Smooth muscle cell (in vitro differentiated cells): ENCODE measurements around the gene ITPR1. TPM values are rescaled to one million over a fixed set of nuclear protein-coding genes. Genes with fewer than 3 reads are reported as not detected.
"Not testable (repeated sequence)": the region's sequence is repeated elsewhere in the genome, so short reads cannot be mapped to it uniquely, and the experiment has no call there.

Experiments used
- DNase-seq: peaks from one replicate; lab custom pipeline; 2025; ENCODE audit not compliant: unreplicated experiment; lab: John Stamatoyannopoulos, UW
- H2AFZ ChIP-seq: fragments of 200-600 bp; sonication (generic); 2 replicates; pipeline ENCODE4 v1.6.0; 2016; ENCODE audit warnings: antibody characterized with exemption, low read depth, mild to moderate bottlenecking
- H3F3A ChIP-seq: fragments of 200-600 bp; sonication (generic); 2 replicates; pipeline ENCODE4 v1.6.0; 2017; ENCODE audit warnings: antibody characterized with exemption, low read depth
- H3K27ac ChIP-seq: fragments of 200-600 bp; sonication (generic); 2 replicates; pipeline ENCODE4 v1.5.1; 2016; ENCODE audit warnings: low read depth, mild to moderate bottlenecking
- H3K27me3 ChIP-seq: fragments of 200-600 bp; sonication (generic); 2 replicates; pipeline ENCODE4 v1.6.1; 2016; ENCODE audit warnings: low read depth, mild to moderate bottlenecking
- H3K36me3 ChIP-seq: fragments of 200-600 bp; sonication (generic); 2 replicates; pipeline ENCODE4 v1.5.1; 2016; ENCODE audit warnings: low read depth
- H3K4me1 ChIP-seq: fragments of 200-600 bp; sonication (generic); 2 replicates; pipeline ENCODE4 v1.5.1; 2016; ENCODE audit warnings: low read depth
- H3K4me2 ChIP-seq: fragments of 200-600 bp; sonication (generic); 2 replicates; pipeline ENCODE4 v1.6.0; 2016; ENCODE audit warnings: mild to moderate bottlenecking
- H3K4me3 ChIP-seq: fragments of 200-600 bp; sonication (generic); 2 replicates; pipeline ENCODE4 v1.5.1; 2016; ENCODE audit warnings: mild to moderate bottlenecking
- H3K79me2 ChIP-seq: fragments of 200-600 bp; sonication (generic); 2 replicates; pipeline ENCODE4 v1.6.0; 2016; ENCODE audit warnings: low read depth, mild to moderate bottlenecking
- H3K9ac ChIP-seq: fragments of 200-600 bp; sonication (generic); 2 replicates; pipeline ENCODE4 v1.6.0; 2016; ENCODE audit warnings: low read depth
- H3K9me3 ChIP-seq: fragments of 200-600 bp; sonication (generic); replicated peaks from 2 replicates; pipeline ENCODE4 v1.5.1; 2016; ENCODE audit warnings: low read depth
- H4K20me1 ChIP-seq: fragments of 200-600 bp; sonication (generic); 2 replicates; pipeline ENCODE4 v1.6.0; 2016; ENCODE audit warnings: low read depth
- WGBS: methylation state at CpG from one replicate; pipeline ENCODE4 v1.1.7; 2016; ENCODE audit warnings: low lambda C conversion rate; 5-methylcytosine and 5-hydroxymethylcytosine counted together
- polyA plus RNA-seq: library from polyadenylated mRNA; unstranded; fragments of >200 nt; fragmentation: Nextera tagmentation; extraction: Ambion mirVana; gene quantifications from 2 replicates; pipeline ENCODE4 v1.2.1, GENCODE V29; 2016
- total RNA-seq: library from RNA; depleted of rRNA; stranded (reverse); fragments of >200 nt; gene quantifications from 2 replicates; pipeline ENCODE4 v1.2.3, GENCODE V29; 2014
- TF ChIP-seq, protein P1 (sequence below): fragments of 200-600 bp; sonication (generic); IDR thresholded peaks from 2 replicates; pipeline ENCODE4 v1.5.1; 2017; ENCODE audit warnings: borderline replicate concordance, mild to moderate bottlenecking, antibody characterized with exemption; ENCODE audit not compliant: insufficient read depth, poor library complexity, severe bottlenecking

The ITPR1 gene
- total and polyA plus RNA-seq, 2 experiments from 2014 or later = 16.4 to 28.6 TPM

DNA sequence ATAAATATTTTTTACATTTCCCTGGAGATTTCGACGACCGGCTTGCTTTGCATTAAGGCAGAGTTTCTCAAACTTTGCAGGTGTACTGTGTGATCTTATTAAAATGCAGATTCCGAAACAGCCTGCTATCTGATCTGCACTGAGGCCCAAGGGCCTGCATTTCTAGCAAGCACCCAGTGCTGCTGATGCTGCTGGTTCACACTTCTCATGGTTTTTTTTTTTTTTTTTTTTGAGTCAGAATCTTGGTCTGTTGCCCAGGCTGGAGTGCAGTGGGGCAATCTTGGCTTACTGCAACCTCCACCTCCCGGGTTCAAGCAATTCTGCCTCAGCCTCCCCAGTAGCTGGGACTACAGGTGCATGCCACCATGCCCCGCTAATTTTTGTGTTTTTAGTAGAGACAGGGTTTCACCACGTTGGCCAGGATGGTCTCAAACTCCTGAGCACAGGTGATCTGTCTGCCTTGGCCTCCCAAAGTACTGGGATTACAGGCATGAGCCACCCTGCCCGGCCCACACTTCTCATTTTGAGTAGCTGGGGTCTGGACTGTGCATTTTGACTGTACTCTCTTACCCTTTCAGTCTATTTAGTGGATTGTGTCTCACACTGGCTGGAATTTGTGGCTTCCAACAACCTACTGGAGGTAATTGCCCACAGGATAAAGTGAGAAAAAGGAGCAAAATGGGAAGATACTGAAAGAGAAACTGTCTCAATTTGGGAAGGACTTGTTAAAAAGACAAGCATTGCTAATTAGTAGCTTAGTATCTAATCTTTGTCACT lies 94.1 kb downstream of the ITPR1 start:
- Histone ChIP-seq H3K36me3 (no peaks in the 10 kb centered on the region), H2AFZ (no peak overlapping the region), H3K27me3 (no peaks in the 10 kb centered on the region), H3K27ac (no peak overlapping the region), H3F3A (no peaks in the 10 kb centered on the region), H3K9me3 (no peaks in the 10 kb centered on the region), H3K4me2 (no peak overlapping the region), H3K79me2 (no peaks in the 10 kb centered on the region), H3K9ac (no peak overlapping the region), H4K20me1 (no peaks in the 10 kb centered on the region), H3K4me1 (peaks cover 9% of the 10 kb centered on the region), H3K4me3 (no peak overlapping the region)
- no peak for DNase-seq
- TF ChIP-seq, protein P1, sequence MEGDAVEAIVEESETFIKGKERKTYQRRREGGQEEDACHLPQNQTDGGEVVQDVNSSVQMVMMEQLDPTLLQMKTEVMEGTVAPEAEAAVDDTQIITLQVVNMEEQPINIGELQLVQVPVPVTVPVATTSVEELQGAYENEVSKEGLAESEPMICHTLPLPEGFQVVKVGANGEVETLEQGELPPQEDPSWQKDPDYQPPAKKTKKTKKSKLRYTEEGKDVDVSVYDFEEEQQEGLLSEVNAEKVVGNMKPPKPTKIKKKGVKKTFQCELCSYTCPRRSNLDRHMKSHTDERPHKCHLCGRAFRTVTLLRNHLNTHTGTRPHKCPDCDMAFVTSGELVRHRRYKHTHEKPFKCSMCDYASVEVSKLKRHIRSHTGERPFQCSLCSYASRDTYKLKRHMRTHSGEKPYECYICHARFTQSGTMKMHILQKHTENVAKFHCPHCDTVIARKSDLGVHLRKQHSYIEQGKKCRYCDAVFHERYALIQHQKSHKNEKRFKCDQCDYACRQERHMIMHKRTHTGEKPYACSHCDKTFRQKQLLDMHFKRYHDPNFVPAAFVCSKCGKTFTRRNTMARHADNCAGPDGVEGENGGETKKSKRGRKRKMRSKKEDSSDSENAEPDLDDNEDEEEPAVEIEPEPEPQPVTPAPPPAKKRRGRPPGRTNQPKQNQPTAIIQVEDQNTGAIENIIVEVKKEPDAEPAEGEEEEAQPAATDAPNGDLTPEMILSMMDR = no peak
- 81% methylated on average over 8 of the region's 8 CpGs for WGBS

DNA sequence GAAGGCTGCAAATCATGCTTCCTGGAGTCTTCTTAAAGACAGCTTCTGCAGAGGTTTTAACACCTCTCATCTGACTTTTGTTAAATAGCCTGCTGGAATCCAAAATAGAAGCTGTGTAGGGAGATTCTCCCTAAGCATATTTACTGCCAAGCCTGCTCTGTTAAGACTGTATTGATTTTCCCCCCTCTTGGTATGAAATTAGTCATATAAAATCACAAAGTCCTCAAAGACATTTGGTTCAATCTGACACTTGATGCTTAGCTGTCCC lies 94.6 kb downstream of the ITPR1 start:
- Histone ChIP-seq H4K20me1 (no peaks in the 10 kb centered on the region), H3K27me3 (no peaks in the 10 kb centered on the region), H3K79me2 (no peaks in the 10 kb centered on the region), H2AFZ (no peak overlapping the region), H3K27ac (no peak overlapping the region), H3K36me3 (no peaks in the 10 kb centered on the region), H3F3A (no peaks in the 10 kb centered on the region), H3K9me3 (no peaks in the 10 kb centered on the region), H3K4me2 (no peak overlapping the region), H3K4me3 (no peak overlapping the region), H3K9ac (no peak overlapping the region), H3K4me1 (peaks cover 8% of the 10 kb centered on the region)
- TF ChIP-seq, protein P1 = no peak
- no peak for DNase-seq

DNA sequence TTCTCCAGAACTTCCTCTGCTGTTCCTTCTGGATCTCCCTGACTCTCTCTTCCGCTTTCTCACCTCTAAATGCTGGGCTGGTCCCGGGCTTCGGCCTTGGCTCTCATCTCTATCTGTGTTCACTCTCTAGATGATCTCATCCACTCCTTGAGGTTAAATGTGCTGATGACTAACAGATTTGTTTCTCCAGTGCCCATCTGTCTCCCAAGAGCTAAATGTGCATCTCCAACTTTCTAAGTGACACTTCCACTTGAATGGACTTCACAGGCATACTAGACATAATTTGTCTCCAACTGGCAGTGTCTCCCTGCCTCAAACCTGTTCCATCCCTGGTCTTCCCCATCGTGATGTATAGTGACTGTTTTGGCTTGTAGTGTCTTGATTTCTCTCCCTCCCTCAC lies 95.3 kb downstream of the ITPR1 start:
- no peak for DNase-seq
- H2AFZ ChIP-seq = no peak overlapping the region
- peak overlapping the region; percentile 22 for H3K4me2 ChIP-seq
- H3K79me2 ChIP-seq = no peaks in the 10 kb centered on the region
- H3K4me1 ChIP-seq = peaks cover 4% of the 10 kb centered on the region
- no peaks in the 10 kb centered on the region for H3K9me3 ChIP-seq
- H3K27ac ChIP-seq = no peak overlapping the region
- H3K36me3 ChIP-seq = no peaks in the 10 kb centered on the region
- no peaks in the 10 kb centered on the region for H3K27me3 ChIP-seq
- TF ChIP-seq, protein P1 = no peak
- WGBS = 47% methylated on average over 4 of the region's 4 CpGs
- H3K9ac ChIP-seq = no peak overlapping the region
- no peaks in the 10 kb centered on the region for H4K20me1 ChIP-seq
- H3F3A ChIP-seq = no peaks in the 10 kb centered on the region
- no peak overlapping the region for H3K4me3 ChIP-seq

DNA sequence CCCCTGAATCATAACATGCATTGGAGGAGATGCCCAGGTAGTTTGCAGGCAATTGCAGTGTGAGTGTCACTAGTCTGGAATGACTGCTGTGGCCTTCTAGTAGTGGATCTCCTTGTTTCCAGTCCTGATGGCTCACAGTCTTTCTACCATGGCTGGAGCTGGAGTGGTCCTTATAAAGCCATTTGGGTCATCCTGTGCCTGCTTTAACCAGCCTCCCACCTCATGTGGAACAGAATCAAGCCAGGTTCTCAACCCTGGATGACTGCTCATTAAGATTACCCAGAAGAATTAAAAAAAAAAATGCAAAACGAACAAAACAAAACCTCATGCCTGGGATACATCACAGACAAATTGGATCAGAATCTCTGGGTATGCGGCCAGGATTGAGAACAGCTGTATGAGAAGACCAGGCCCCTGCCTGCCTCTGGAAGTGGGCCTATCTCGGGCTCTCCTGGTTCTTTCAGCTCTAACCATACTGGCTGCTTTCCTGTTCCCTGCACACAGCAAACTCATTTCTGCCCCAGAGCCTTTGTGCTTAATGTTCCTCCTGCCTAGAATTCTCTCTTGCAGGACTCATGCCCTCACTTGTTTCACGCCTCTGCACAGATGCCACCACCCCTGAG lies 96.4 kb downstream of the ITPR1 start:
- Histone ChIP-seq H3K27me3 (no peaks in the 10 kb centered on the region), H3K9me3 (no peaks in the 10 kb centered on the region), H3K9ac (no peak overlapping the region), H3K4me1 (peaks cover 4% of the 10 kb centered on the region), H3K4me2 (no peak overlapping the region), H3F3A (no peaks in the 10 kb centered on the region), H4K20me1 (no peaks in the 10 kb centered on the region), H2AFZ (no peak overlapping the region), H3K36me3 (no peaks in the 10 kb centered on the region), H3K79me2 (no peaks in the 10 kb centered on the region), H3K27ac (no peak overlapping the region), H3K4me3 (no peak overlapping the region)
- DNase-seq = no peak
- WGBS = 87% methylated on average over 4 of the region's 4 CpGs
- TF ChIP-seq, protein P1 = no peak

DNA sequence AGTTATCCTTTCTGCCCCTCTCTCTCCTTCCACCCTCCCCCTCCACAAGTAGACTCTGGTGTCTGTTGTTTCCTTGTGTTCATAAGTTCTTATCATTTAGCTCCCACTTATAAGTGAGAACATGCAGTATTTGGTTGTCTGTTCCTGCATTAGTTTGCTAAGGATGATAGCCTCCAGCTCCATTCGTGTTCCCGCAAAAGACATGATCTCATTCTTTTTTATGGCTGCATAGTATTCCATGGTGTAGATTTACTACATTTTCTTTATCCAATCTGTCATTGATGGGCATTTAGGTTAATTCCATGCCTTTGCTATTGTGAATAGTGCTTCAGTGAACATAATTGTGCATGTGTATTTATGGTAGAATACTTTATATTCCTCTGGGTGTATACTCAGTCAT lies 97.7 kb downstream of the ITPR1 start:
- not testable (repeated sequence) for H3K27me3 ChIP-seq, H4K20me1 ChIP-seq, H3K79me2 ChIP-seq, H3K9me3 ChIP-seq, H3K4me1 ChIP-seq, DNase-seq, H3K4me2 ChIP-seq, H2AFZ ChIP-seq, H3K4me3 ChIP-seq, H3K9ac ChIP-seq, H3F3A ChIP-seq, H3K36me3 ChIP-seq, H3K27ac ChIP-seq
- WGBS = 94% methylated on average over 2 of the region's 2 CpGs
